T-helper 22 cell (primary cell): ENCODE measurements around the gene DOCK6.

Experiments used
- DNase-seq: peaks from one replicate; pipeline ENCODE4 v3.0.0-alpha.2; 2020; ENCODE audit warnings: low read depth

The DOCK6 gene

GRCh38 chr19:11261971-11262839, at the start of gene DOCK6:
Gene DOCK6, minus strand, starts transcription at chr19:11262524. Its CDS starts 84 bp downstream, at chr19:11262440.
- no peak for DNase-seq

GRCh38 chr19:11306337-11306736, 44.0 kb upstream of the DOCK6 start:
- DNase-seq: no peak

GRCh38 chr19:11304936-11305335, 42.6 kb upstream of the DOCK6 start:
- no peak for DNase-seq

- DNase-seq: no peak
These were observed 38.4 kb upstream of the DOCK6 start for GRCh38 chr19:11300811-11301120.

GRCh38 chr19:11299946-11300810, 37.9 kb upstream of the DOCK6 start:
- no peak for DNase-seq

GRCh38 chr19:11296264-11296663, 33.9 kb upstream of the DOCK6 start:
- DNase-seq: no peak

- DNase-seq: no peak
These were observed 33.4 kb upstream of the DOCK6 start, which contains the start of gene TSPAN16 for GRCh38 chr19:11295665-11296245. Gene TSPAN16, plus strand, starts transcription at chr19:11296160. Its CDS starts 138 bp downstream, at chr19:11296298.

- DNase-seq: no peak
These were observed 32.9 kb upstream of the DOCK6 start for GRCh38 chr19:11295180-11295579.

GRCh38 chr19:11293433-11294389, 31.4 kb upstream of the DOCK6 start:
- peak; percentile 53 for DNase-seq

- no peak for DNase-seq
These were observed 29.7 kb upstream of the DOCK6 start for GRCh38 chr19:11291991-11292390.

- DNase-seq: no peak
These were observed 29.1 kb upstream of the DOCK6 start for GRCh38 chr19:11291415-11291814.

- DNase-seq: no peak
These were observed 27.9 kb upstream of the DOCK6 start for GRCh38 chr19:11290256-11290655.

GRCh38 chr19:11288349-11288748, 26.0 kb upstream of the DOCK6 start:
- no peak for DNase-seq

- no peak for DNase-seq
These were observed 24.1 kb upstream of the DOCK6 start for GRCh38 chr19:11286312-11286974.

- DNase-seq: no peak
These were observed 22.2 kb upstream of the DOCK6 start for GRCh38 chr19:11284515-11284914.

- DNase-seq: no peak
These were observed 19.2 kb upstream of the DOCK6 start for GRCh38 chr19:11281356-11282049.

- DNase-seq: peak; percentile 26
These were observed 17.3 kb upstream of the DOCK6 start for GRCh38 chr19:11279505-11280236.

- DNase-seq: no peak
These were observed 16.3 kb upstream of the DOCK6 start for GRCh38 chr19:11278670-11279069.

GRCh38 chr19:11274533-11275086, 12.3 kb upstream of the DOCK6 start:
- no peak for DNase-seq
